ENCODE results near the gene OR3A2. TPM values are rescaled to one million over a fixed set of nuclear protein-coding genes. Genes with fewer than 3 reads are reported as not detected.
"Not testable (repeated sequence)": the region's sequence is repeated elsewhere in the genome, so short reads cannot be mapped to it uniquely, and the experiment has no call there.

Gene OR3A2
- total RNA-seq, 1 experiment from 2014 or later, result not detected

- H3K9me3 ChIP-seq (ENCODE audit: control insufficient read depth in 1 of 2, insufficient read depth in 1 of 2, low read depth in 1 of 2, low read length in 2 of 2); BruUV-seq (replicated peaks); H4K20me1 ChIP-seq (ENCODE audit: insufficient read depth); H3K4me3 ChIP-seq (replicated peaks in 1 of 2; ENCODE audit: low read depth in 1 of 2, low read length in 2 of 2); H3K4me2 ChIP-seq (ENCODE audit: low read length); ATAC-seq; POLR2A ChIA-PET; H3K9ac ChIP-seq (ENCODE audit: low read length); CTCF ChIA-PET; RAD21 ChIA-PET (ENCODE audit: low non-redundant PET in 1 of 2, low total read pairs in 2 of 2, uncharacterized antibody in 2 of 2, unreplicated experiment in 2 of 2); H3K27ac ChIP-seq (ENCODE audit: low read depth, low read length); H3K27me3 ChIP-seq (ENCODE audit: insufficient read depth, low read length); H3K79me2 ChIP-seq (ENCODE audit: insufficient read depth, low read length); H2AFZ ChIP-seq (ENCODE audit: low read depth, low read length, poor library complexity, severe bottlenecking); H3K36me3 ChIP-seq (ENCODE audit: control insufficient read depth in 1 of 2, insufficient read depth in 2 of 2, low read length in 2 of 2); H3K9me2 ChIP-seq (ENCODE audit: insufficient read depth); DNase-seq (ENCODE audit: low read depth, low spot score); intact Hi-C loops (cut with micrococcal nuclease); H3K4me1 ChIP-seq (ENCODE audit: control insufficient read depth in 1 of 2, insufficient read depth in 2 of 2, low read length in 2 of 2): not testable (repeated sequence)
Measured at GRCh38 chr17:3244841-3245240, 141.3 kb downstream of the OR3A2 start.

GRCh38 chr17:3241044-3241443, 145.1 kb downstream of the OR3A2 start:
- H3K9ac ChIP-seq (ENCODE audit: low read length); H2AFZ ChIP-seq (ENCODE audit: low read depth, low read length, poor library complexity, severe bottlenecking); RAD21 ChIA-PET (ENCODE audit: low non-redundant PET in 1 of 2, low total read pairs in 2 of 2, uncharacterized antibody in 2 of 2, unreplicated experiment in 2 of 2); H3K9me3 ChIP-seq (ENCODE audit: control insufficient read depth in 1 of 2, insufficient read depth in 1 of 2, low read depth in 1 of 2, low read length in 2 of 2); CTCF ChIA-PET; H3K4me2 ChIP-seq (ENCODE audit: low read length); intact Hi-C loops (cut with micrococcal nuclease); H3K27ac ChIP-seq (ENCODE audit: low read depth, low read length); H3K9me2 ChIP-seq (ENCODE audit: insufficient read depth); BruUV-seq (replicated peaks); ATAC-seq; H3K79me2 ChIP-seq (ENCODE audit: insufficient read depth, low read length); H3K27me3 ChIP-seq (ENCODE audit: insufficient read depth, low read length); H3K36me3 ChIP-seq (ENCODE audit: control insufficient read depth in 1 of 2, insufficient read depth in 2 of 2, low read length in 2 of 2); DNase-seq (ENCODE audit: low read depth, low spot score); H4K20me1 ChIP-seq (ENCODE audit: insufficient read depth); H3K4me3 ChIP-seq (replicated peaks in 1 of 2; ENCODE audit: low read depth in 1 of 2, low read length in 2 of 2); H3K4me1 ChIP-seq (ENCODE audit: control insufficient read depth in 1 of 2, insufficient read depth in 2 of 2, low read length in 2 of 2); POLR2A ChIA-PET: not testable (repeated sequence)

- H3K79me2 ChIP-seq (ENCODE audit: insufficient read depth, low read length); RAD21 ChIA-PET (ENCODE audit: low non-redundant PET in 1 of 2, low total read pairs in 2 of 2, uncharacterized antibody in 2 of 2, unreplicated experiment in 2 of 2); H3K4me1 ChIP-seq (ENCODE audit: control insufficient read depth in 1 of 2, insufficient read depth in 2 of 2, low read length in 2 of 2); intact Hi-C loops (cut with micrococcal nuclease); H3K9me2 ChIP-seq (ENCODE audit: insufficient read depth); H4K20me1 ChIP-seq (ENCODE audit: insufficient read depth); ATAC-seq; POLR2A ChIA-PET; H3K27me3 ChIP-seq (ENCODE audit: insufficient read depth, low read length); BruUV-seq (replicated peaks); H3K9ac ChIP-seq (ENCODE audit: low read length); DNase-seq (ENCODE audit: low read depth, low spot score); CTCF ChIA-PET; H3K4me2 ChIP-seq (ENCODE audit: low read length); H3K4me3 ChIP-seq (replicated peaks in 1 of 2; ENCODE audit: low read depth in 1 of 2, low read length in 2 of 2); H3K9me3 ChIP-seq (ENCODE audit: control insufficient read depth in 1 of 2, insufficient read depth in 1 of 2, low read depth in 1 of 2, low read length in 2 of 2); H3K27ac ChIP-seq (ENCODE audit: low read depth, low read length); H3K36me3 ChIP-seq (ENCODE audit: control insufficient read depth in 1 of 2, insufficient read depth in 2 of 2, low read length in 2 of 2); H2AFZ ChIP-seq (ENCODE audit: low read depth, low read length, poor library complexity, severe bottlenecking): not testable (repeated sequence)
Measured at GRCh38 chr17:3238685-3239084, 147.4 kb downstream of the OR3A2 start.

- RAD21 ChIA-PET (ENCODE audit: low non-redundant PET in 1 of 2, low total read pairs in 2 of 2, uncharacterized antibody in 2 of 2, unreplicated experiment in 2 of 2); ATAC-seq; POLR2A ChIA-PET; H2AFZ ChIP-seq (ENCODE audit: low read depth, low read length, poor library complexity, severe bottlenecking); CTCF ChIA-PET; H4K20me1 ChIP-seq (ENCODE audit: insufficient read depth); H3K79me2 ChIP-seq (ENCODE audit: insufficient read depth, low read length); H3K27me3 ChIP-seq (ENCODE audit: insufficient read depth, low read length); H3K4me3 ChIP-seq (replicated peaks in 1 of 2; ENCODE audit: low read depth in 1 of 2, low read length in 2 of 2); BruUV-seq (replicated peaks); H3K9ac ChIP-seq (ENCODE audit: low read length); H3K36me3 ChIP-seq (ENCODE audit: control insufficient read depth in 1 of 2, insufficient read depth in 2 of 2, low read length in 2 of 2); intact Hi-C loops (cut with micrococcal nuclease); H3K9me3 ChIP-seq (ENCODE audit: control insufficient read depth in 1 of 2, insufficient read depth in 1 of 2, low read depth in 1 of 2, low read length in 2 of 2); H3K9me2 ChIP-seq (ENCODE audit: insufficient read depth); H3K4me1 ChIP-seq (ENCODE audit: control insufficient read depth in 1 of 2, insufficient read depth in 2 of 2, low read length in 2 of 2); H3K27ac ChIP-seq (ENCODE audit: low read depth, low read length); DNase-seq (ENCODE audit: low read depth, low spot score); H3K4me2 ChIP-seq (ENCODE audit: low read length): not testable (repeated sequence)
Measured at GRCh38 chr17:3232300-3232699, 153.8 kb downstream of the OR3A2 start.

All from HCT116 (cell line).